Thyroid gland (tissue), 4 donors: ENCODE data around the gene PER3. TPM values are rescaled to one million over a fixed set of nuclear protein-coding genes. Genes with fewer than 3 reads are reported as not detected.

Experiments used
- DNase-seq, 2 donors: peaks; one replicate each; pipeline ENCODE4 v3.0.0-alpha.2; 2019
- H3K27ac ChIP-seq, 3 donors: fragments of 200-600 bp; sonication (generic); 1 replicate in 2 of 3; 2 replicates in 1 of 3; pipeline ENCODE4 v1.5.1; 2016 to 2019; ENCODE audit warnings: mild to moderate bottlenecking in 1 of 3, moderate library complexity in 1 of 3
- H3K27me3 ChIP-seq: fragments of 200-600 bp; sonication (generic); one replicate; pipeline ENCODE4 v1.5.1; 2019
- H3K36me3 ChIP-seq, 2 donors: fragments of 200-600 bp; sonication (generic); one replicate each; pipeline ENCODE4 v1.5.1; 2016 to 2019
- H3K4me1 ChIP-seq, 2 donors: fragments of 200-600 bp; sonication (generic); one replicate each; pipeline ENCODE4 v1.5.1; 2017 to 2019
- H3K4me3 ChIP-seq, 3 donors: fragments of 200-600 bp; sonication (generic); replicated peaks in 1 of 3; 1 replicate in 2 of 3; 2 replicates in 1 of 3; pipeline ENCODE4 v1.5.1; 2016; ENCODE audit warnings: mild to moderate bottlenecking in 1 of 3
- H3K9me3 ChIP-seq: fragments of 200-600 bp; sonication (generic); one replicate; pipeline ENCODE4 v1.5.1; 2017
- POLR2A ChIP-seq, 2 donors: fragments of 450-650 bp; IDR thresholded peaks; one replicate each; pipeline ENCODE4 v1.6.1; 2017; ENCODE audit warnings: antibody characterized with exemption in 2 of 2, mild to moderate bottlenecking in 2 of 2, moderate library complexity in 1 of 2
- WGBS, 2 donors: methylation state at CpG; one replicate each; pipeline ENCODE4 v1.1.5; 2017; 5-methylcytosine and 5-hydroxymethylcytosine counted together
- intact Hi-C: fragments of 100-400 bp; cut with DNase I; formaldehyde crosslinking; loops from one replicate; pipeline ENCODE4 v1.15.1; 2023
- total RNA-seq, 4 donors: library from RNA; depleted of rRNA; stranded (reverse); fragments of >200 nt; gene quantifications; one replicate each; pipeline ENCODE4 v1.2.3, GENCODE V29; 2016
- TF ChIP-seq, protein P1 (sequence below), 6 experiments: fragments of 200-600 bp in 3 of 6; fragments of 450-650 bp in 3 of 6; sonication (generic) in 3 of 6; IDR thresholded peaks; one replicate each; pipeline ENCODE4 v1.5.1; 2016 to 2019; ENCODE audit warnings: antibody characterized with exemption in 6 of 6, mild to moderate bottlenecking in 2 of 6, inconsistent platforms in 1 of 6, moderate library complexity in 1 of 6

The PER3 gene
- total RNA-seq, 4 donors from 2014 or later, result 8.9 to 30.9 (median 20.9) TPM

- Histone ChIP-seq H3K27ac (no peak overlapping the region), H3K4me3 (no peak overlapping the region), H3K36me3 (no peaks in the 10 kb centered on the region), H3K9me3 (no peaks in the 10 kb centered on the region), H3K4me1 (peaks cover 0 to 4% of the 10 kb centered on the region in 2 donors), H3K27me3 (no peaks in the 10 kb centered on the region)
- 89 to 90% methylated on average over 5 of the region's 5 CpGs for WGBS, 2 donors
- TF ChIP-seq, protein P1, sequence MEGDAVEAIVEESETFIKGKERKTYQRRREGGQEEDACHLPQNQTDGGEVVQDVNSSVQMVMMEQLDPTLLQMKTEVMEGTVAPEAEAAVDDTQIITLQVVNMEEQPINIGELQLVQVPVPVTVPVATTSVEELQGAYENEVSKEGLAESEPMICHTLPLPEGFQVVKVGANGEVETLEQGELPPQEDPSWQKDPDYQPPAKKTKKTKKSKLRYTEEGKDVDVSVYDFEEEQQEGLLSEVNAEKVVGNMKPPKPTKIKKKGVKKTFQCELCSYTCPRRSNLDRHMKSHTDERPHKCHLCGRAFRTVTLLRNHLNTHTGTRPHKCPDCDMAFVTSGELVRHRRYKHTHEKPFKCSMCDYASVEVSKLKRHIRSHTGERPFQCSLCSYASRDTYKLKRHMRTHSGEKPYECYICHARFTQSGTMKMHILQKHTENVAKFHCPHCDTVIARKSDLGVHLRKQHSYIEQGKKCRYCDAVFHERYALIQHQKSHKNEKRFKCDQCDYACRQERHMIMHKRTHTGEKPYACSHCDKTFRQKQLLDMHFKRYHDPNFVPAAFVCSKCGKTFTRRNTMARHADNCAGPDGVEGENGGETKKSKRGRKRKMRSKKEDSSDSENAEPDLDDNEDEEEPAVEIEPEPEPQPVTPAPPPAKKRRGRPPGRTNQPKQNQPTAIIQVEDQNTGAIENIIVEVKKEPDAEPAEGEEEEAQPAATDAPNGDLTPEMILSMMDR (IDR thresholded peaks at IDR 0.05), result no peak
- no peak for TF ChIP-seq POLR2A (IDR thresholded peaks at IDR 0.05)
- DNase-seq, result no peak
- intact Hi-C loops, result no loop called here
These were observed 36.5 kb upstream of the PER3 start for GRCh38 chr1:7747605-7748004.

DNA sequence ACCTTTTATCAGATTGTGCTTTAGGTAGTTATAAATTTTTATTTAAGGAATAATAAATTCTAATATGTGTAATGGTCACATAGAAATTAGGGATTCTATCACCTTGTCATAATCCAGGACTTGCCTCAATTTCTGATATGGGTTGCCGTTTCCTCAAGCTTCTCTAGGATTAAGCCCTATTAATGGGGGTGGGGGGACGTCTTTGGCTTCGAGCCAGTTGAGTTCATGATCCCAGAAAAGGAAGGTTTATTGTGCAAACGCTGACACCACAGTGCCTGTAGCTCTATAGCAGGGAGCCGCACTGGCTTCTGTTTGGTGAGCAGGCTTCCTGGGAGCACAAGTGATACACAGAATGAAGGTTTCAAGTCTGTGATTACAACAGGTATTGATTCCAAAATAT is 35.0 kb upstream of the PER3 start:
- DNase-seq, result no peak
- no peak overlapping the region for H3K27ac ChIP-seq
- 53 to 68% methylated on average over 5 of the region's 5 CpGs for WGBS, 2 donors
- intact Hi-C loops, result no loop called here
- no peaks in the 10 kb centered on the region for H3K27me3 ChIP-seq
- H3K4me1 ChIP-seq, result peaks cover 0 to 5% of the 10 kb centered on the region in 2 donors
- no peaks in the 10 kb centered on the region for H3K9me3 ChIP-seq
- H3K4me3 ChIP-seq, result no peak overlapping the region
- TF ChIP-seq, protein P1 (IDR thresholded peaks at IDR 0.05), result no peak
- TF ChIP-seq POLR2A (IDR thresholded peaks at IDR 0.05), result no peak
- no peaks in the 10 kb centered on the region for H3K36me3 ChIP-seq

DNA sequence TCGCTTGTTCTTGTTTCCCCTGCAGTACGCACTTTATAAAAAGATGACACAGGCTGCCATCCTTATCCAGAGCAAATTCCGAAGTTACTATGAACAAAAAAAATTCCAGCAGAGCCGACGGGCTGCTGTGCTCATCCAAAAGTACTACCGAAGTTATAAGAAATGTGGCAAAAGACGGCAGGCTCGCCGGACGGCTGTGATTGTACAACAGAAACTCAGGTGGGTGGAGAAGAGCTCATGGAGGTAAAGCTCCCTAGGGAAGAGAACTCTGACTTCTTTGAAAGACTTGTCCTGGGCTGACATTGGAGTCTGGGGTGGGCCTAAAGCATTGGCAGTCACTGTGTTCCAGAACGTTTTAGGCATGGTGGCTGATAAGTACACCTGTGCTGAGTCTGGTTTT is 32.9 kb upstream of the PER3 start:
- no peaks in the 10 kb centered on the region for H3K9me3 ChIP-seq
- no peaks in the 10 kb centered on the region for H3K36me3 ChIP-seq
- H3K27ac ChIP-seq, result no peak overlapping the region
- no peaks in the 10 kb centered on the region for H3K27me3 ChIP-seq
- no peak overlapping the region for H3K4me3 ChIP-seq
- H3K4me1 ChIP-seq, result peaks cover 0 to 5% of the 10 kb centered on the region in 2 donors
- 91 to 93% methylated on average over 11 of the region's 11 CpGs for WGBS, 2 donors
- intact Hi-C loops, result no loop called here
- TF ChIP-seq POLR2A (IDR thresholded peaks at IDR 0.05), result no peak
- TF ChIP-seq, protein P1 (IDR thresholded peaks at IDR 0.05), result no peak
- no peak for DNase-seq

DNA sequence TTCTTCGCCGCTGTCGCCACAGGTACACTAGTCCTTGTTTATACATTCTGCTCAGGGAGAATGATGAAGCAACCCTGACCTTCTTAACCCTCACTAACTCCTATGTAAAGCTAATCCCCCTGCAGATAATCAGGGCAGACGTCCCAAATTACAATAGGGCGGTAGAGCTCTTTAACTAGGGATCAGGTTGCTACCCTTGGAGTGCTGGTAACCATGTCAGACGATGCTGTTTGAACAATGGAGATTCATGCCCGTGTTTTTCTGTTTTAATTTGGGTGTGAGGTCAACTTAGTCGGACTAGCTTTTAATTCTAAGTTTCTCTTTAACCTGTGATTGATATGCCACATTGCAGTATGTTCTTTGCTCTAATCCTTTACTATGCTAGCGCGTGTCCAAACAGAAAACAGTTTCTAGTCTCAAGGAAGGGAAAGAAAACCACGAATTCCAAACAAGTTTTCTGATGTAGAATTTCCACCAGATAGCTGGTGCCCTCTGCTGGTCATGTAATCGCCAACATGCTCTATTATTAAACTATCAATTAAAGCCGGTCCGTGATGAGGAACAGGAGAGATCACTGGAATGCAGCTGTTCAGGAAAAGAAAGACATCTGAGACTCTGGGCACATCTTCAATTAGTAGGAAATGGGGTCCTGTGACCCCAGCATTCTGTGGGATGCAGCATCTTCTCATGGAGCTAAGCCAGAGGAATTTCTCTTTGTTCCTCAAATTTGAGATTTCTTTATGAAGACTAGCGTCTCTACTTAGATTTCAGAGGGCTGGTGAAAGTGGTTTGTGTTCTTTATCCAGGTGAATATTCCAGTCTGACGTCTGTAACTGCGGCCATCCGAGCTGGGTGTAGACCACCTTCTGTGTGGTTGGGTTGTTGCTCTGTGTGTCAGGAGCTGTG is 31.3 kb upstream of the PER3 start:
- DNase-seq, result peak; percentile 71 to 78
- WGBS, 2 donors, result 24 to 27% methylated on average over 18 of the region's 18 CpGs
- H3K27me3 ChIP-seq, result no peaks in the 10 kb centered on the region
- TF ChIP-seq, protein P1 (IDR thresholded peaks at IDR 0.05), result peak; percentile 59 to 80 (median 71)
- TF ChIP-seq POLR2A (IDR thresholded peaks at IDR 0.05), result no peak
- H3K36me3 ChIP-seq, result no peaks in the 10 kb centered on the region
- H3K4me1 ChIP-seq, result peaks cover 0 to 5% of the 10 kb centered on the region in 2 donors
- H3K4me3 ChIP-seq, result no peak overlapping the region
- intact Hi-C loops, result loop anchor here (2.0 kb wide), 1 partner anchor 86 kb away; no protein-coding TSS in a partner anchor
- no peaks in the 10 kb centered on the region for H3K9me3 ChIP-seq
- no peak overlapping the region for H3K27ac ChIP-seq

- 72 to 77% methylated on average over 3 of the region's 3 CpGs for WGBS, 2 donors
- no peaks in the 10 kb centered on the region for H3K36me3 ChIP-seq
- no peak for DNase-seq
- peaks cover 0 to 5% of the 10 kb centered on the region in 2 donors for H3K4me1 ChIP-seq
- TF ChIP-seq, protein P1 (IDR thresholded peaks at IDR 0.05), result no peak
- no peak for TF ChIP-seq POLR2A (IDR thresholded peaks at IDR 0.05)
- no peaks in the 10 kb centered on the region for H3K9me3 ChIP-seq
- intact Hi-C loops, result loop anchor here (2.0 kb wide), 1 partner anchor 87 kb away; no protein-coding TSS in a partner anchor
- no peak overlapping the region for H3K27ac ChIP-seq
- H3K4me3 ChIP-seq, result no peak overlapping the region
- H3K27me3 ChIP-seq, result no peaks in the 10 kb centered on the region
These were observed 30.4 kb upstream of the PER3 start for GRCh38 chr1:7753641-7754040.
